Upper lobe of left lung (tissue), 6 donors: Measurements from ENCODE around the gene TMEM176B. TPM values are rescaled to one million over a fixed set of nuclear protein-coding genes. Genes with fewer than 3 reads are reported as not detected.
A peak's percentile ranks its signal among the peaks of the same experiment; 100 is the strongest.

Experiments
- ATAC-seq, 2 donors: fragments of 200-7000 bp; cut with Tn5 transposase; one replicate each; pipeline ENCODE4 v1.9.1; 2022; ENCODE audit warnings: mild to moderate bottlenecking in 2 of 2, moderate library complexity in 2 of 2; ENCODE audit not compliant: low FRiP score in 2 of 2
- DNase-seq, 2 donors: peaks; one replicate each; pipeline ENCODE4 v3.0.0-alpha.2; 2019 to 2020
- H3K27ac ChIP-seq, 4 donors: fragments of 200-600 bp; sonication (generic); one replicate each; pipeline ENCODE4 v1.5.1; 2016 to 2019
- H3K27me3 ChIP-seq, 4 donors: fragments of 200-600 bp; sonication (generic); one replicate each; pipeline ENCODE4 v1.5.1; 2017 to 2019
- H3K36me3 ChIP-seq, 4 donors: fragments of 200-600 bp; sonication (generic); one replicate each; pipeline ENCODE4 v1.5.1; 2016 to 2019
- H3K4me1 ChIP-seq, 4 donors: fragments of 200-600 bp; sonication (generic); one replicate each; pipeline ENCODE4 v1.5.1; 2018 to 2019
- H3K4me3 ChIP-seq, 4 donors: fragments of 200-600 bp; sonication (generic); one replicate each; pipeline ENCODE4 v1.5.1; 2017 to 2019; ENCODE audit warnings: mild to moderate bottlenecking in 2 of 4, moderate library complexity in 1 of 4
- H3K9me3 ChIP-seq, 4 donors: fragments of 200-600 bp; sonication (generic); one replicate each; pipeline ENCODE4 v1.5.1; 2018 to 2019
- EP300 ChIP-seq, 4 donors: sonication (generic); formaldehyde crosslinking; IDR thresholded peaks; one replicate each; pipeline ENCODE4 v1.5.1; 2017; ENCODE audit warnings: antibody characterized with exemption in 4 of 4, control low read depth in 2 of 4
- POLR2A ChIP-seq, 4 donors: fragments of 450-650 bp; IDR thresholded peaks; one replicate each; pipeline ENCODE4 v1.5.1; 2016 to 2017; ENCODE audit warnings: antibody characterized with exemption in 4 of 4, mild to moderate bottlenecking in 2 of 4
- POLR2AphosphoS5 ChIP-seq, 2 donors: sonication (generic); formaldehyde crosslinking; IDR thresholded peaks; one replicate each; pipeline ENCODE4 v1.5.1; 2017; ENCODE audit warnings: antibody characterized with exemption in 2 of 2
- WGBS, 2 donors: methylation state at CpG; one replicate each; pipeline ENCODE4 v1.1.5; 2017 to 2018; 5-methylcytosine and 5-hydroxymethylcytosine counted together
- total RNA-seq, 6 donors: library from RNA; depleted of rRNA in 4 of 6; stranded (reverse); fragments of >200 nt in 4 of 6; gene quantifications; one replicate each; pipeline versions ENCODE4 v1.1.0 to v1.2.1, GENCODE V29; 2016 to 2021
- TF ChIP-seq, protein P1 (sequence below), 6 experiments: fragments of 450-650 bp in 4 of 6; fragments of 200-600 bp in 2 of 6; sonication (generic) in 2 of 6; IDR thresholded peaks; one replicate each; pipeline ENCODE4 v1.5.1; 2016 to 2019; ENCODE audit warnings: antibody characterized with exemption in 6 of 6
- donor health status: DM: no; HTN: no; CAD: no; lungs with moderate emphysema.
- donor health status: DM: no; HTN: yes; CAD: no; lungs with severe emphysema.

TMEM176B gene
- total RNA-seq, 6 donors from 2014 or later = 10.5 to 82.8 (median 27.4) TPM

DNA sequence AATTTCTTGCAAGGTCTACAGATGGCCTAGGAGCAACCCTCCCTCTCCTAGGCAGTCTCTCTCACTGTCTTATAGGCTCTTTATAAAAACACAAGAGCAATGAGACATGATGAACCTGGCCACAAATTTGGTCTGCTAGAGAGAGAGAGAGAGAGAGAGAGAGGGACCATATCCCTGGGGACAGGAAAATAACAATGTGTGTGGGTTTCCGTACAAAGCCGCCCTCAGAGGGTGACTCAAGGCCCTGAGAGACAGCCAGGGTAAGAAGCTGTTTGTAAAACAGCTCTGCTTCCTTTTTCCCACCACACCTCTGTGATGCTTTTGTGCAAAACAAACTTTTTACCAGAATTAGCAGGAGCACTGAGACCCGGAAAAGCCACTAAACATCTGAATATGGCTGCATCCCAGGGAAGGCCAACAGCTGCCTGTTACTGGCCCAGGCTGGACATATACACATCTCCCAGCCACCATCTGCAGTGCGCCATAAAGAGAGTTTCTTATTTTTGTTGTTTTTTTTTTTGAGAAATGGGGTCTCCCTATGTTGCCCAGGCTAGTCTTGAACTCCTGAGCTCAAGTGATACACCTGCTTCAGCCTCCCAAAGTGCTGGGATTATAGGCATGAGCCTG lies 44.6 kb downstream of the TMEM176B start:
- no peaks in the 10 kb centered on the region for H3K9me3 ChIP-seq
- H3K27me3 ChIP-seq = no peaks in the 10 kb centered on the region
- 61 to 67% methylated on average over 4 of the region's 4 CpGs for WGBS, 2 donors
- DNase-seq (peak in 1 of 2 donors; percentile 39), ATAC-seq (peak; percentile 43 to 49)
- no peaks in the 10 kb centered on the region for H3K36me3 ChIP-seq
- TF ChIP-seq POLR2AphosphoS5 (IDR thresholded peaks at IDR 0.05) = peak in 1 of 2 donors; percentile 53
- no peak for TF ChIP-seq POLR2A (IDR thresholded peaks at IDR 0.05)
- TF ChIP-seq EP300 (IDR thresholded peaks at IDR 0.05) = no peak
- TF ChIP-seq, protein P1, sequence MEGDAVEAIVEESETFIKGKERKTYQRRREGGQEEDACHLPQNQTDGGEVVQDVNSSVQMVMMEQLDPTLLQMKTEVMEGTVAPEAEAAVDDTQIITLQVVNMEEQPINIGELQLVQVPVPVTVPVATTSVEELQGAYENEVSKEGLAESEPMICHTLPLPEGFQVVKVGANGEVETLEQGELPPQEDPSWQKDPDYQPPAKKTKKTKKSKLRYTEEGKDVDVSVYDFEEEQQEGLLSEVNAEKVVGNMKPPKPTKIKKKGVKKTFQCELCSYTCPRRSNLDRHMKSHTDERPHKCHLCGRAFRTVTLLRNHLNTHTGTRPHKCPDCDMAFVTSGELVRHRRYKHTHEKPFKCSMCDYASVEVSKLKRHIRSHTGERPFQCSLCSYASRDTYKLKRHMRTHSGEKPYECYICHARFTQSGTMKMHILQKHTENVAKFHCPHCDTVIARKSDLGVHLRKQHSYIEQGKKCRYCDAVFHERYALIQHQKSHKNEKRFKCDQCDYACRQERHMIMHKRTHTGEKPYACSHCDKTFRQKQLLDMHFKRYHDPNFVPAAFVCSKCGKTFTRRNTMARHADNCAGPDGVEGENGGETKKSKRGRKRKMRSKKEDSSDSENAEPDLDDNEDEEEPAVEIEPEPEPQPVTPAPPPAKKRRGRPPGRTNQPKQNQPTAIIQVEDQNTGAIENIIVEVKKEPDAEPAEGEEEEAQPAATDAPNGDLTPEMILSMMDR (IDR thresholded peaks at IDR 0.05) = no peak
- peaks cover 11 to 24% (median 19%) of the 10 kb centered on the region in 4 donors for H3K4me1 ChIP-seq
- H3K4me3 ChIP-seq = no peak overlapping the region
- peak overlapping the region; percentile 53 to 68 (median 55) for H3K27ac ChIP-seq

DNA sequence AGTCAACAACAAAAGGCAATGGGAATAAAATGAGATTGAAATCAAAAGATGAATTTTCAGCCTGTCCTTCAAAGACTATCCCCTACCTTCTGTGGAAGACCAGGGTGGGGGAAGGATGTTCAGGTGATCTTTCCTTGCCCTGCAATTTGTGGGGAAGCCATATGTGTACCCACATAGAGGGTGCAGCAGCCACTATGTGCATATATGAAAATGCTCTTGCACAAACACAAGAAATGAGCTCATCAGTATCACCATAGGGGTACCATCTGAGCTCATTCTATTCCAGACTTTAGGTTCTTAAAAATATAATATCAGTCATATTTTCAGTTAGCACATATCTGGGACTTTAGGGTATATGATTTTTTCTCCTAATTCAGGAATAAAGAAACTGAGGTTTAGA lies 45.2 kb downstream of the TMEM176B start:
- H3K36me3 ChIP-seq = no peaks in the 10 kb centered on the region

DNA sequence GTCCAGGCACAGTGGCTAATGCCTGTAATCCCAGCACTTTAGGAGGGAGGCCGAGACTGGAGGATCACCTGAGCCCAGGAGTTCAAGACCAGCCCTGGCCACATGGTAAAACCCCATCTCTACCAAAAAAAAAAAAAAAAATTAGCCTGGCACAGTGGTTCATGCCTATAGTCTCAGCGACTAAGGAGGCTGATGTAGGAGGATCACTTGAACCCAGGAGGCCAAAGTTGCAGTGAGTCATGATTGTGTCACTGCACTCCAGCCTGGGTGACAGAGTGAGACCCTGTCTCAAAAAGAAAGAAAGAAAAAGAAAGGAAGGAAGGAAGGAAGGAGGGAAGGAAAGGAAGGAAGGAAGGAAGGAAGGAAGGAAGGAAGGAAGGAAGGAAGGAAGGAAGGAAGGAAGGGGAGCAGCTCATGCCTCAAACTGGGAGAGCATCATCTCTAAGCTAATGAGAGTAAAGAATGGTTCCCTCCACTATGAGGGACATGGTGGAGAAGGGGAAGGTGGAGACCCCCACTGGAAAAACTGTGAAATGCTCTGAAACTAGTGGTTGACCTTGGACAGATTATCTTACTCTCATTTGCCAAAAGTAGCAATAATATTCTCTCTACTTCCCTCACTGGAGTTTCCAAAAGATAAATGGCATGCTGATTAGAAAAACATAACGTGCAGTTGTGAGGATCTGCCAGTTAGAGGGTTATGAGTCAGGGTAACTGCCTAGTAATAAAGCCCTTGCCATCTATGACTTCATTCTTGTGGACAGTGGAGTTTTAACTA lies 46.1 kb downstream of the TMEM176B start:
- TF ChIP-seq, protein P1 (IDR thresholded peaks at IDR 0.05) = peak in 3 of 6 experiments; percentile 7 to 37 (median 35)
- TF ChIP-seq POLR2AphosphoS5 (IDR thresholded peaks at IDR 0.05) = no peak
- no peak for TF ChIP-seq EP300 (IDR thresholded peaks at IDR 0.05)
- no peak for TF ChIP-seq POLR2A (IDR thresholded peaks at IDR 0.05)
- DNase-seq (no peak), ATAC-seq (no peak)
- no peak overlapping the region for H3K4me3 ChIP-seq
- H3K9me3 ChIP-seq = no peaks in the 10 kb centered on the region
- no peaks in the 10 kb centered on the region for H3K36me3 ChIP-seq
- peak overlapping the region in 1 of 4 donors; percentile 25 for H3K27ac ChIP-seq
- 38 to 47% methylated on average over 3 of the region's 3 CpGs for WGBS, 2 donors
- peaks cover 11 to 24% (median 19%) of the 10 kb centered on the region in 4 donors for H3K4me1 ChIP-seq
- no peaks in the 10 kb centered on the region for H3K27me3 ChIP-seq

More for the DNA sequence above, 45.2 kb downstream of the TMEM176B start:
- peak overlapping the region; percentile 23 to 68 (median 54) for H3K27ac ChIP-seq
- DNase-seq (no peak), ATAC-seq (no peak)
- no peaks in the 10 kb centered on the region for H3K9me3 ChIP-seq
- H3K27me3 ChIP-seq = no peaks in the 10 kb centered on the region
- TF ChIP-seq, protein P1 (IDR thresholded peaks at IDR 0.05) = no peak
- TF ChIP-seq EP300 (IDR thresholded peaks at IDR 0.05) (no peak), POLR2A (IDR thresholded peaks at IDR 0.05) (no peak), POLR2AphosphoS5 (IDR thresholded peaks at IDR 0.05) (no peak)
- H3K4me1 ChIP-seq = peaks cover 11 to 24% (median 19%) of the 10 kb centered on the region in 4 donors
- no peak overlapping the region for H3K4me3 ChIP-seq

- H3K27me3 ChIP-seq = no peaks in the 10 kb centered on the region
- H3K27ac ChIP-seq = peak overlapping the region in 1 of 4 donors; percentile 30
- DNase-seq (no peak), ATAC-seq (peak in 1 of 2 donors; percentile 10)
- TF ChIP-seq EP300 (IDR thresholded peaks at IDR 0.05) (no peak), POLR2AphosphoS5 (IDR thresholded peaks at IDR 0.05) (no peak), POLR2A (IDR thresholded peaks at IDR 0.05) (no peak)
- TF ChIP-seq, protein P1 (IDR thresholded peaks at IDR 0.05) = no peak
- 38 to 54% methylated on average over 6 of the region's 6 CpGs for WGBS, 2 donors
- no peaks in the 10 kb centered on the region for H3K9me3 ChIP-seq
- no peak overlapping the region for H3K4me3 ChIP-seq
- H3K36me3 ChIP-seq = no peaks in the 10 kb centered on the region
- H3K4me1 ChIP-seq = peaks cover 11 to 24% (median 19%) of the 10 kb centered on the region in 4 donors
Measured at GRCh38 chr7:150753239-150753638, 46.9 kb downstream of the TMEM176B start.
